Tibial nerve (tissue), 4 donors: ENCODE results near the gene GDPD5.

Source experiments
- EP300 ChIP-seq, 2 donors: sonication (generic); formaldehyde crosslinking; IDR thresholded peaks; one replicate each; pipeline ENCODE4 v1.6.1; 2017; ENCODE audit warnings: antibody characterized with exemption in 2 of 2, mild to moderate bottlenecking in 1 of 2
- POLR2A ChIP-seq, 2 donors: fragments of 450-650 bp; IDR thresholded peaks; one replicate each; pipeline ENCODE4 v1.6.1; 2017; ENCODE audit warnings: antibody characterized with exemption in 2 of 2, mild to moderate bottlenecking in 2 of 2, moderate library complexity in 2 of 2
- TF ChIP-seq, protein P1 (sequence below), 5 experiments: fragments of 200-600 bp in 3 of 5; fragments of 450-650 bp in 2 of 5; sonication (generic) in 3 of 5; IDR thresholded peaks; one replicate each; pipeline ENCODE4 v1.5.1; 2016 to 2019; ENCODE audit warnings: antibody characterized with exemption in 5 of 5, mild to moderate bottlenecking in 3 of 5, moderate library complexity in 2 of 5

DNA sequence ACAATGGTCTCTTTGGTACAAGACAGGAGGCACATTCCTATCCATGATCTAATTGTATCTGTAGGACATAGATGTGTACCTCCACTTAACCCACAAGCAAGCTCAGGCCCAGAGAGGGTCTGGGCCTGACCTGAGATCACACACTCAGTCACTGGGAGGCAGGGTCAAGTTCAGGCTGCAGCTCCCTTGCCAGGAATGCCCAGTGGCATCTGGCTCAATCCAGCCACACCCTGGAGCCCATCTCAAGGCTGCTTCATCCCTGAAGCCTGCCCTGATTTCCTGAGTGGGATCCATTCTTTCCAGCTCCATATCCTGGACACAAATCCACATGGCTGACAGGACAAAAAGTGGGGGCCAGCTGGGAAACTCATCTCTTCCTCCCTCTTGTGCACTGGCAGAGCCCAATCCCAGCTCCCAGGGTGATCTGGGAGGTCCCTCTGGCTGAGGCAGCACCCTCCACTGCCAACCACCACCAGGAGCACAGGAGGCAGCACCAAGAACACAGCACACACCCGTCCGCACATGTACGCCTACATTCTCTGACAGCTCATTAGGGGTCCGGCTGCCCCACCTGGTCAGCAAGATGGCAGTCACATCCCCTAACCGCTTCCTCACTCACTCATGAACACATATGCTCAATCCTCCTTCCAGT, 53.5 kb downstream of the GDPD5 start:
- TF ChIP-seq EP300 (IDR thresholded peaks at IDR 0.05) (no peak), POLR2A (IDR thresholded peaks at IDR 0.05) (no peak)
- TF ChIP-seq, protein P1, sequence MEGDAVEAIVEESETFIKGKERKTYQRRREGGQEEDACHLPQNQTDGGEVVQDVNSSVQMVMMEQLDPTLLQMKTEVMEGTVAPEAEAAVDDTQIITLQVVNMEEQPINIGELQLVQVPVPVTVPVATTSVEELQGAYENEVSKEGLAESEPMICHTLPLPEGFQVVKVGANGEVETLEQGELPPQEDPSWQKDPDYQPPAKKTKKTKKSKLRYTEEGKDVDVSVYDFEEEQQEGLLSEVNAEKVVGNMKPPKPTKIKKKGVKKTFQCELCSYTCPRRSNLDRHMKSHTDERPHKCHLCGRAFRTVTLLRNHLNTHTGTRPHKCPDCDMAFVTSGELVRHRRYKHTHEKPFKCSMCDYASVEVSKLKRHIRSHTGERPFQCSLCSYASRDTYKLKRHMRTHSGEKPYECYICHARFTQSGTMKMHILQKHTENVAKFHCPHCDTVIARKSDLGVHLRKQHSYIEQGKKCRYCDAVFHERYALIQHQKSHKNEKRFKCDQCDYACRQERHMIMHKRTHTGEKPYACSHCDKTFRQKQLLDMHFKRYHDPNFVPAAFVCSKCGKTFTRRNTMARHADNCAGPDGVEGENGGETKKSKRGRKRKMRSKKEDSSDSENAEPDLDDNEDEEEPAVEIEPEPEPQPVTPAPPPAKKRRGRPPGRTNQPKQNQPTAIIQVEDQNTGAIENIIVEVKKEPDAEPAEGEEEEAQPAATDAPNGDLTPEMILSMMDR (IDR thresholded peaks at IDR 0.05), result no peak
